HEK293 (cell line): ENCODE data around the gene CCL27.

Experiments used
- CTCF ChIA-PET: fragments of 350-600 bp; formaldehyde crosslinking; extraction: SDS; loops from one replicate; lab custom pipeline; 2021; ENCODE audit warnings: antibody characterized with exemption; lab: Yijun Ruan, JAX
- POLR2A ChIA-PET: fragments of 300-600 bp; formaldehyde crosslinking; extraction: SDS; loops from one replicate; lab custom pipeline; 2020; ENCODE audit warnings: antibody characterized with exemption, inconsistent platforms; lab: Yijun Ruan, JAX
- H3K27ac ChIP-seq: fragments of 200-500 bp; sonication (Bioruptor generic); 2 replicates; pipeline ENCODE4 v1.5.1; 2014; ENCODE audit warnings: low read depth, low read length, control low read depth, inconsistent platforms; ENCODE audit errors: extremely low read depth
- H3K36me3 ChIP-seq, 2 experiments: fragments of 200-500 bp in 1 of 2; sonication (Bioruptor generic) in 1 of 2; 1 replicate in 1 of 2; 2 replicates in 1 of 2; pipeline ENCODE4 v1.5.1; 2014 to 2017; ENCODE audit warnings: inconsistent platforms in 2 of 2, low read length in 2 of 2; ENCODE audit not compliant: control insufficient read depth in 2 of 2, insufficient read depth in 1 of 2
- H3K4me1 ChIP-seq: fragments of 200-500 bp; sonication (Bioruptor generic); 2 replicates; pipeline ENCODE4 v1.5.1; 2014; ENCODE audit warnings: mild to moderate bottlenecking, low read length, inconsistent platforms; ENCODE audit not compliant: control insufficient read depth, insufficient read depth
- H3K4me3 ChIP-seq: 2 replicates; pipeline ENCODE4 v1.5.1; 2011; ENCODE audit warnings: low read depth, mild to moderate bottlenecking, control low read depth, low read length, moderate library complexity
- H3K9me3 ChIP-seq: fragments of 200-500 bp; sonication (Bioruptor generic); 2 replicates; pipeline ENCODE4 v1.5.1; 2014; ENCODE audit warnings: low read depth, low read length, inconsistent platforms; ENCODE audit not compliant: control insufficient read depth, insufficient read depth
- MZF1 ChIP-seq: fragments of 450-650 bp; formaldehyde crosslinking; IDR thresholded peaks from 2 replicates; pipeline ENCODE4 v1.5.1; 2017; ENCODE audit warnings: missing biosample characterization, missing genetic modification characterization, borderline replicate concordance
- PRDM1 ChIP-seq: fragments of 450-650 bp; formaldehyde crosslinking; IDR thresholded peaks from 2 replicates; pipeline ENCODE4; 2016; ENCODE audit warnings: missing biosample characterization, missing genetic modification characterization
- REPIN1 ChIP-seq: fragments of 450-650 bp; formaldehyde crosslinking; IDR thresholded peaks from 2 replicates; pipeline ENCODE4 v1.5.1; 2017; ENCODE audit warnings: missing biosample characterization, missing genetic modification characterization, low read depth
- SETDB1 ChIP-seq: IDR thresholded peaks from one replicate; pipeline ENCODE4 v1.6.1; 2017; ENCODE audit warnings: mild to moderate bottlenecking, low read length, moderate library complexity, mixed read lengths; ENCODE audit not compliant: insufficient read length
- SP2 ChIP-seq: fragments of 450-650 bp; formaldehyde crosslinking; IDR thresholded peaks from 2 replicates; pipeline ENCODE4 v1.5.1; 2016; ENCODE audit warnings: missing biosample characterization, missing genetic modification characterization
- ZBTB1 ChIP-seq: fragments of 450-650 bp; formaldehyde crosslinking; IDR thresholded peaks from 2 replicates; pipeline ENCODE4 v1.5.1; 2016; ENCODE audit warnings: missing biosample characterization, missing genetic modification characterization
- ZNF132 ChIP-seq: fragments of 450-650 bp; formaldehyde crosslinking; IDR thresholded peaks from 2 replicates; pipeline ENCODE4 v1.5.1; 2017; ENCODE audit warnings: missing biosample characterization, missing genetic modification characterization, borderline replicate concordance
- ZNF214 ChIP-seq: fragments of 450-650 bp; formaldehyde crosslinking; IDR thresholded peaks from 2 replicates; pipeline ENCODE4 v1.5.1; 2017; ENCODE audit warnings: missing biosample characterization, mild to moderate bottlenecking, missing genetic modification characterization, borderline replicate concordance
- ZNF423 ChIP-seq: fragments of 450-650 bp; formaldehyde crosslinking; IDR thresholded peaks from 2 replicates; pipeline ENCODE4 v1.5.1; 2016; ENCODE audit warnings: missing biosample characterization, missing genetic modification characterization
- ZNF510 ChIP-seq: fragments of 450-650 bp; formaldehyde crosslinking; IDR thresholded peaks from 2 replicates; pipeline ENCODE4 v1.5.1; 2018; ENCODE audit warnings: mild to moderate bottlenecking, missing genetic modification characterization, missing biosample characterization; ENCODE audit not compliant: insufficient replicate concordance
- ZNF560 ChIP-seq: fragments of 450-650 bp; formaldehyde crosslinking; IDR thresholded peaks from 2 replicates; pipeline ENCODE4 v1.5.1; 2017; ENCODE audit warnings: missing biosample characterization, missing genetic modification characterization, borderline replicate concordance
- ZNF747 ChIP-seq: fragments of 450-650 bp; formaldehyde crosslinking; IDR thresholded peaks from 2 replicates; pipeline ENCODE4 v1.5.1; 2016; ENCODE audit warnings: missing biosample characterization, missing genetic modification characterization
- ZXDB ChIP-seq: fragments of 450-650 bp; formaldehyde crosslinking; IDR thresholded peaks from 2 replicates; pipeline ENCODE4 v1.5.1; 2016; ENCODE audit warnings: missing biosample characterization, missing genetic modification characterization
- TF ChIP-seq, protein P1 (sequence below): fragments of 450-650 bp; formaldehyde crosslinking; IDR thresholded peaks from 2 replicates; pipeline ENCODE4 v1.5.1; 2016; ENCODE audit warnings: missing biosample characterization, missing genetic modification characterization
- TF ChIP-seq, protein P2 (sequence below): fragments of 450-650 bp; formaldehyde crosslinking; IDR thresholded peaks from 2 replicates; pipeline ENCODE4 v1.5.1; 2016; ENCODE audit warnings: missing biosample characterization, missing genetic modification characterization, borderline replicate concordance
- TF ChIP-seq, protein P3 (sequence below): fragments of 450-650 bp; formaldehyde crosslinking; IDR thresholded peaks from 2 replicates; pipeline ENCODE4 v1.5.1; 2016; ENCODE audit warnings: missing biosample characterization, missing genetic modification characterization
- TF ChIP-seq, protein P4 (sequence below): fragments of 450-650 bp; formaldehyde crosslinking; IDR thresholded peaks from 2 replicates; pipeline ENCODE4 v1.5.1; 2016; ENCODE audit warnings: missing biosample characterization, missing genetic modification characterization
- TF ChIP-seq, protein P5 (sequence below): fragments of 450-650 bp; IDR thresholded peaks from 2 replicates; pipeline ENCODE4 v1.5.1; 2018; ENCODE audit warnings: missing biosample characterization, missing genetic modification characterization

Gene CCL27

DNA sequence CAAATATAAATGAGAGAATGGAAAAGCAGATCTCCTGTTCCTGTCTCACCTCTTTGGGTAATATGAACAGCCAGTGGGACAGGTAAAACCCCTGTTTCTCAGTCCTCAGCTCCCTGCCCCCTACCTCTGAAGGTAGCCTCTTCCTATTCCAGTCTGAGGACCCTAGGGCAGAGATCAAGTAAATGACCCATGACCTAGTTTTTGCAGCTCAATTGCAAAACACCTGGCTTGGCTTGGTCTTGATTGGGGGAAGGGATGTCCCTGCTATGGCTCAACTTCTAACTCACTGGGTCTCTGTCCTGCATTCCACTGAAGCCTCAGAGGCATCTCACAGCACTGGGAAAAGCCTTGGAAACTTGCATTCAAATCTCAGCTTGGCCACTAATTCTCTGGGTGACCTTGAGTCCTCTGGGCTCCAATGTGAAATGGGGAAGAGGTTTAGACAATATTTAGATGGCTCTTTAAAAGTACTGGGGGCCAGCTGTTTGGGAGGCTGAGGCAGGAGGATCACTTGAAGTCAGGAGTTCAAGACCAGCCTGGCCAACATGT lies 17.6 kb downstream of the CCL27 start:
- Histone ChIP-seq H3K4me1 (no peaks in the 10 kb centered on the region; the same call in 1 of the 2 replicates), H3K4me3 (no peak overlapping the region), H3K9me3 (no peaks in the 10 kb centered on the region), H3K27ac (no peak overlapping the region), H3K36me3 (peaks cover 0 to 26% of the 10 kb centered on the region in 2 experiments; a peak in 2 of 3 replicates)
- TF ChIP-seq ZNF132 (tag by site-specific recombination): no peak
- TF ChIP-seq, protein P1, sequence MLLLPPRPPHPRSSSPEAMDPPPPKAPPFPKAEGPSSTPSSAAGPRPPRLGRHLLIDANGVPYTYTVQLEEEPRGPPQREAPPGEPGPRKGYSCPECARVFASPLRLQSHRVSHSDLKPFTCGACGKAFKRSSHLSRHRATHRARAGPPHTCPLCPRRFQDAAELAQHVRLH (tag by site-specific recombination): no peak
- no peak for TF ChIP-seq PRDM1 (tag by site-specific recombination)
- TF ChIP-seq, protein P2, sequence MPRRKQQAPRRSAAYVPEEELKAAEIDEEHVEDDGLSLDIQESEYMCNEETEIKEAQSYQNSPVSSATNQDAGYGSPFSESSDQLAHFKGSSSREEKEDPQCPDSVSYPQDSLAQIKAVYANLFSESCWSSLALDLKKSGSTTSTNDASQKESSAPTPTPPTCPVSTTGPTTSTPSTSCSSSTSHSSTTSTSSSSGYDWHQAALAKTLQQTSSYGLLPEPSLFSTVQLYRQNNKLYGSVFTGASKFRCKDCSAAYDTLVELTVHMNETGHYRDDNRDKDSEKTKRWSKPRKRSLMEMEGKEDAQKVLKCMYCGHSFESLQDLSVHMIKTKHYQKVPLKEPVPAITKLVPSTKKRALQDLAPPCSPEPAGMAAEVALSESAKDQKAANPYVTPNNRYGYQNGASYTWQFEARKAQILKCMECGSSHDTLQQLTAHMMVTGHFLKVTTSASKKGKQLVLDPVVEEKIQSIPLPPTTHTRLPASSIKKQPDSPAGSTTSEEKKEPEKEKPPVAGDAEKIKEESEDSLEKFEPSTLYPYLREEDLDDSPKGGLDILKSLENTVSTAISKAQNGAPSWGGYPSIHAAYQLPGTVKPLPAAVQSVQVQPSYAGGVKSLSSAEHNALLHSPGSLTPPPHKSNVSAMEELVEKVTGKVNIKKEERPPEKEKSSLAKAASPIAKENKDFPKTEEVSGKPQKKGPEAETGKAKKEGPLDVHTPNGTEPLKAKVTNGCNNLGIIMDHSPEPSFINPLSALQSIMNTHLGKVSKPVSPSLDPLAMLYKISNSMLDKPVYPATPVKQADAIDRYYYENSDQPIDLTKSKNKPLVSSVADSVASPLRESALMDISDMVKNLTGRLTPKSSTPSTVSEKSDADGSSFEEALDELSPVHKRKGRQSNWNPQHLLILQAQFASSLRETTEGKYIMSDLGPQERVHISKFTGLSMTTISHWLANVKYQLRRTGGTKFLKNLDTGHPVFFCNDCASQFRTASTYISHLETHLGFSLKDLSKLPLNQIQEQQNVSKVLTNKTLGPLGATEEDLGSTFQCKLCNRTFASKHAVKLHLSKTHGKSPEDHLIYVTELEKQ (tag by site-specific recombination): no peak
- TF ChIP-seq ZBTB1 (tag by site-specific recombination): no peak
- no peak for TF ChIP-seq ZNF560 (tag by site-specific recombination)
- TF ChIP-seq REPIN1 (tag by site-specific recombination): no peak
- no peak for TF ChIP-seq MZF1 (tag by site-specific recombination)
- no peak for TF ChIP-seq ZNF214 (tag by site-specific recombination)
- POLR2A ChIA-PET: interaction anchor here (0.5 to 5.7 kb wide), 3 partner anchors 9 to 470 kb away, joined by 3 to 90 read pairs (median 4); partner anchors contain the start of gene SIGMAR1
- CTCF ChIA-PET: interaction anchor here (0.7 to 13.3 kb wide), 8 partner anchors 9 to 350 kb away, joined by 3 to 125 read pairs (median 4); partner anchors contain the start of gene SIGMAR1

DNA sequence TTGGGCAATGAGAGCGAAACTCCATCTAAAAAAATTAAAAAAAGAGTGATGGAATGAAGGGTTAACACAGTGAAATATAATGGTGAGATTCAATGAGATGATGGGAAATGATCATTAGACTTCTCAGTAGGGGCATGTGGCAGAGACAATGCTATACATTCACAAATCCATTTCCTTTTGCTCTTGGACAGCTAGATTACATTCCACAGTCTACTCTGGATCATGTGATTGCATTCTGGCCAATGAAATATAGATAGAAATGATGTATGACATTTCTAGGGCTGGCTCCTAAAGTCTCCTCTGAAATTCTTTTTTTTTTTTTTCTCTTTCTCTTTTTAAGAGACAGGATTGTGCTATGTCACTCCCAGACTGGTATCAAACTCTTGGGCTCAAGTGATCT lies 19.8 kb downstream of the CCL27 start:
- H3K9me3 ChIP-seq: no peaks in the 10 kb centered on the region
- no peak overlapping the region for H3K27ac ChIP-seq
- POLR2A ChIA-PET: interaction anchor here (0.7 to 1.6 kb wide), 4 partner anchors 9 to 1119 kb away, joined by 3 to 5 read pairs (median 3); partner anchors contain the start of gene IL11RA
- no peaks in the 10 kb centered on the region; the same call in 1 of the 2 replicates for H3K4me1 ChIP-seq
- no peak overlapping the region for H3K4me3 ChIP-seq
- CTCF ChIA-PET: interaction anchor here (0.5 to 13.3 kb wide), 7 partner anchors 7 to 501 kb away, joined by 3 to 125 read pairs (median 3); partner anchors contain the start of gene SIGMAR1
- H3K36me3 ChIP-seq: peaks cover 0 to 4% of the 10 kb centered on the region in 2 experiments; a peak in 1 of 3 replicates
- TF ChIP-seq ZNF510 (tag by site-specific recombination) (no peak), ZNF423 (no peak), SP2 (tag by site-specific recombination) (no peak), SETDB1 (no peak), ZXDB (tag by site-specific recombination) (no peak), ZNF747 (tag by site-specific recombination) (no peak)
- TF ChIP-seq, protein P3, sequence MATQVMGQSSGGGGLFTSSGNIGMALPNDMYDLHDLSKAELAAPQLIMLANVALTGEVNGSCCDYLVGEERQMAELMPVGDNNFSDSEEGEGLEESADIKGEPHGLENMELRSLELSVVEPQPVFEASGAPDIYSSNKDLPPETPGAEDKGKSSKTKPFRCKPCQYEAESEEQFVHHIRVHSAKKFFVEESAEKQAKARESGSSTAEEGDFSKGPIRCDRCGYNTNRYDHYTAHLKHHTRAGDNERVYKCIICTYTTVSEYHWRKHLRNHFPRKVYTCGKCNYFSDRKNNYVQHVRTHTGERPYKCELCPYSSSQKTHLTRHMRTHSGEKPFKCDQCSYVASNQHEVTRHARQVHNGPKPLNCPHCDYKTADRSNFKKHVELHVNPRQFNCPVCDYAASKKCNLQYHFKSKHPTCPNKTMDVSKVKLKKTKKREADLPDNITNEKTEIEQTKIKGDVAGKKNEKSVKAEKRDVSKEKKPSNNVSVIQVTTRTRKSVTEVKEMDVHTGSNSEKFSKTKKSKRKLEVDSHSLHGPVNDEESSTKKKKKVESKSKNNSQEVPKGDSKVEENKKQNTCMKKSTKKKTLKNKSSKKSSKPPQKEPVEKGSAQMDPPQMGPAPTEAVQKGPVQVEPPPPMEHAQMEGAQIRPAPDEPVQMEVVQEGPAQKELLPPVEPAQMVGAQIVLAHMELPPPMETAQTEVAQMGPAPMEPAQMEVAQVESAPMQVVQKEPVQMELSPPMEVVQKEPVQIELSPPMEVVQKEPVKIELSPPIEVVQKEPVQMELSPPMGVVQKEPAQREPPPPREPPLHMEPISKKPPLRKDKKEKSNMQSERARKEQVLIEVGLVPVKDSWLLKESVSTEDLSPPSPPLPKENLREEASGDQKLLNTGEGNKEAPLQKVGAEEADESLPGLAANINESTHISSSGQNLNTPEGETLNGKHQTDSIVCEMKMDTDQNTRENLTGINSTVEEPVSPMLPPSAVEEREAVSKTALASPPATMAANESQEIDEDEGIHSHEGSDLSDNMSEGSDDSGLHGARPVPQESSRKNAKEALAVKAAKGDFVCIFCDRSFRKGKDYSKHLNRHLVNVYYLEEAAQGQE (tag by site-specific recombination): no peak
- TF ChIP-seq, protein P4, sequence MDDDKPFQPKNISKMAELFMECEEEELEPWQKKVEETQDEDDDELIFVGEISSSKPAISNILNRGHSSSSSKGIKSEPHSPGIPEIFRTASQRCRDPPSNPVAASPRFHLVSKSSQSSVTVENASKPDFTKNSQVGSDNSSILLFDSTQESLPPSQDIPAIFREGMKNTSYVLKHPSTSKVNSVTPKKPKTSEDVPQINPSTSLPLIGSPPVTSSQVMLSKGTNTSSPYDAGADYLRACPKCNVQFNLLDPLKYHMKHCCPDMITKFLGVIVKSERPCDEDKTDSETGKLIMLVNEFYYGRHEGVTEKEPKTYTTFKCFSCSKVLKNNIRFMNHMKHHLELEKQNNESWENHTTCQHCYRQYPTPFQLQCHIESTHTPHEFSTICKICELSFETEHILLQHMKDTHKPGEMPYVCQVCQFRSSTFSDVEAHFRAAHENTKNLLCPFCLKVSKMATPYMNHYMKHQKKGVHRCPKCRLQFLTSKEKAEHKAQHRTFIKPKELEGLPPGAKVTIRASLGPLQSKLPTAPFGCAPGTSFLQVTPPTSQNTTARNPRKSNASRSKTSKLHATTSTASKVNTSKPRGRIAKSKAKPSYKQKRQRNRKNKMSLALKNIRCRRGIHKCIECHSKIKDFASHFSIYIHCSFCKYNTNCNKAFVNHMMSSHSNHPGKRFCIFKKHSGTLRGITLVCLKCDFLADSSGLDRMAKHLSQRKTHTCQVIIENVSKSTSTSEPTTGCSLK (tag by site-specific recombination): no peak
- TF ChIP-seq, protein P5, sequence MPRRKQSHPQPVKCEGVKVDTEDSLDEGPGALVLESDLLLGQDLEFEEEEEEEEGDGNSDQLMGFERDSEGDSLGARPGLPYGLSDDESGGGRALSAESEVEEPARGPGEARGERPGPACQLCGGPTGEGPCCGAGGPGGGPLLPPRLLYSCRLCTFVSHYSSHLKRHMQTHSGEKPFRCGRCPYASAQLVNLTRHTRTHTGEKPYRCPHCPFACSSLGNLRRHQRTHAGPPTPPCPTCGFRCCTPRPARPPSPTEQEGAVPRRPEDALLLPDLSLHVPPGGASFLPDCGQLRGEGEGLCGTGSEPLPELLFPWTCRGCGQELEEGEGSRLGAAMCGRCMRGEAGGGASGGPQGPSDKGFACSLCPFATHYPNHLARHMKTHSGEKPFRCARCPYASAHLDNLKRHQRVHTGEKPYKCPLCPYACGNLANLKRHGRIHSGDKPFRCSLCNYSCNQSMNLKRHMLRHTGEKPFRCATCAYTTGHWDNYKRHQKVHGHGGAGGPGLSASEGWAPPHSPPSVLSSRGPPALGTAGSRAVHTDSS (tag by site-specific recombination): no peak
- TF ChIP-seq, protein P2 (tag by site-specific recombination): no peak
